Activated CD8-positive, alpha-beta memory T cell treated with anti-CD3 and anti-CD28 coated beads, Interleukin-2, amount 50 U/mL, for 48 hours (primary cell): ENCODE data around the gene SNRNP70.

Experiments
- DNase-seq: peaks from one replicate; pipeline ENCODE4 v3.0.0-alpha.2; 2020

The SNRNP70 gene

DNA sequence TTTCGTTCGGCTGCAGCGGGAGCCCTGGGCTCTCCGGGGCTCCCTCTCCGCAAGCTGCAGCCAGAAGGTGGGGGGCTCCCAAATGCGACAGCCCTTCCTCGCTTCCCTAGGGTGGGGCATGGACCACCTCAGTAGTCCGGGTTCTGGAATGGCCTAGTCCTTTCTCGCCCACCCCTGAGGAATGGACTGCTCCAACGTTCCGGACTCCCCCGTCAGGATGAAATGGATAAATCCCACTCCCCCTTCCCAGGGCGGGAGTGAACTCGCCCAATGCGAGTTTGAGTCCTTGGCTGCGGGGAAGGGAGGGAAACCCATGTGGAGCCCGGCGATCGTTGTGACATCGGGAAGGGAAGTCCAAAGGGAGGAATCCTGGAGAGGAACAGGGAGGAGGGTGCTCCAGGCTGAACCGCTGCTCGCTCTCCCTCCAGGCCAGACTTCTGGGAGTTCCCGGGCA, 64.4 kb downstream of the SNRNP70 start:
- DNase-seq, result no peak

DNA sequence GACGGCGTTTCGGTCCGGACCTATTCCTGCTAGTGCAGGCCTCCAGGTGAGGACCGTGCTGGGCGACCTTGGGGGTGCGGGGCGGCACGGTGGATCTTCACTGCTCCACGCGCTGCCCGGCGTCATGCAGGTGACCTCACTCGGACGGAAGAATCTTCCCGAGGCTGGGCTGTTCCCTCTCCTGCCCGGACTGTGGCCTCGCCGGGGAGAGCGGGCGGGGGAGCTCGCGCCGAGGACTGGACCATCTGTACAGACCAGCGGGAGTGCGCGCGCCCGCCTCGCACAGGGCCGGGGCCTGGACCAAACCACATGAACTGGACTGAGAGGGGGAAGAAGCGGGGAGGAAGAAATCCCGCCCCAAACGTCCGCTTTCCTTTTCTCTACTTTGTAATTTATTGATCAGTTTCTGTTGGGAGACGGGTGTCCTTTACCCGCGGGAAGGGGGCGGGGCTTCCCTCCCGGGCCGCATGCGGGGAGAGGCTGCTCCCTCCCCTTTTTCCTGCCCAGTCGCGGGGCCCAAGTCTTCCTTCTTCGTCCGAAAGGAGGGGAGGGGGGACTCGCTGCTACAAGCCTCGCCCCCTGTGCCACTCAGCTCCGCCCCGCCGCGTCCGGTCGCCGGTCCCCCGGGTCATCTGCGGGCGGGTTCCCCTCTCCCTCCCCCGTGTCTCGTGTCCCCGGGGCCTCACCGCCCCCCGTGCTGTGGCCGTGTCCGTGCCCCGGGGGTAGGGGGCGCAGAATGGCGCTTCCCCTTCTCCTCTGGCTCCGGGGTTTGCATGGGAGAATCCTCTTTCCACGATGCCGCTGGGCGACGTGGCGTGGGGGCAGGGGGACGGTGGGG, 65.1 kb downstream of the SNRNP70 start:
- DNase-seq, result peak; percentile 70

DNA sequence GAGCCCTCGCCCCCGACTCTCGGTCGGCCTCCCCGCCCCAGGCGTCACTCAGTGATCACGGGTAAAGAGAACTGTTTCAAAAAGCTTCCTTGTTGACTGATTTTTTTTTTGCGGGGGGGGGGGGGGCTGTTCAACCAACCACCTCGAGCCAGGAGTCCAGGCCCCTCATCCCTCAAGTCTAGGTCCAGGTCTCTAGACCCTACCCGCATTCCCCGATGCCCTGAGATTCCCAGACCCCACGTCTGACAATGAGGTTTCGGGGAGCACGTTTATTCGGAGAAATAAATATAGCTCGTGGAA, 65.6 kb downstream of the SNRNP70 start:
- no peak for DNase-seq

DNA sequence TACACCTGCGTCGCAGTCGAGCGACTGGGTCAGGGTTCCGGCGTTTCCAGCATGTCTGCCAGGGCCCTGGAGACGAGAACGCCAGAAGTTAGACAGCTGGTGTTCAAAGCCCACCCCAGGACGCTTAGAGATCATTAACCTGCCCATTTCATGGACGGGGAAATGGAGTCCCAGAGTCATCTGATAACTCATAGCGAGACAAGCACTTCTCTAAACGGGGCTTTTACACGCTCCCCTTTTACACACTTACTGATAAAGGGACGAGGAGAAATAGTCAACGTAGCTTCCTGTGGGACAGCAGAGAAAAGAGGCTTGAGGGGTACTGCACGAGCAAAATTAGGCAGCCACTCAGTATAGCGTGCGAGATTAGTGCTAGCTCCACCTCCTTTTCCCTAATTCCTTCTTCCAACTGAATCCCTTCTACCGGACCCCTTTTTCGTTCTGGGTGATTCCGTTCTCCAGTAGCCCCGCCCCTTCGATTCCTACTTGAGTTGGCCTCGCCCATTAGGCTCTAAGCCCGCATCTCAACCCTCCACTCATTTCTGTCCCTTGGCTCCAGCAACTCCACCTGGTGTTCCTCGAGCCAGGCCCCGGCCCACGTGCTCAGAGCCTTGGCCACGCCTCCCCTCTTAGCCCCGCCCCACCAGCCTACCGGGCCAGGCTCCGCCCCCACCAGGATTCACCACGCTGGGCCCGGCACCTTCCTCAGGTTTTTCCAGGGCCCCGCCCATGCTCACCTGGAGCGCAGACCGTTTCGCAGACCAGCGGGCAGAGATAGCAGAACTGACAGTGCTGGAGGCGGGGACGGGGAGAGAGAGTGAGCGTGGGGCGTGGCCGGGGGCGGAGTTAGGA, 66.2 kb downstream of the SNRNP70 start:
- DNase-seq, result peak; percentile 72

DNA sequence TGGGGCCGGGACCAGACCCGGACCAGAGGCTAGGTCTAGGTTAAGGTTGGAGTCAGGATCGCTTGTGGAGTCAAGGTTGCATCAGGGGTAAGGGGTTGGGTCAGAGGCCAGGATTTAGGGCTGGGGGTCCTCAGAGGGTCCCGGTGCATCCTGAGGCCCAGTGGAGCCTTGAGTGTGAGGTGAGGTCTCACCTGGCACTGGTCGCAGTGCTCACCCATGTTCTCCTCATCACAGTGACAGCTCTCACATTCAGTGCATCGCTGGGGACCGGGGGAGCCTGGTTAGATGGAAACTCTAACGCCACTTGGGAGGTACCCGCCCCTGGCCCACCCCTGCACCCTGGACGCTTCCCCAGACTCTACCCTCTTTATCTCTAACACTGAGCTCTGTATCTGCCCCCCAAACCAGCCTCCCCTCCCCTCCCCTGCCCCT, 66.9 kb downstream of the SNRNP70 start:
- DNase-seq, result no peak

DNA sequence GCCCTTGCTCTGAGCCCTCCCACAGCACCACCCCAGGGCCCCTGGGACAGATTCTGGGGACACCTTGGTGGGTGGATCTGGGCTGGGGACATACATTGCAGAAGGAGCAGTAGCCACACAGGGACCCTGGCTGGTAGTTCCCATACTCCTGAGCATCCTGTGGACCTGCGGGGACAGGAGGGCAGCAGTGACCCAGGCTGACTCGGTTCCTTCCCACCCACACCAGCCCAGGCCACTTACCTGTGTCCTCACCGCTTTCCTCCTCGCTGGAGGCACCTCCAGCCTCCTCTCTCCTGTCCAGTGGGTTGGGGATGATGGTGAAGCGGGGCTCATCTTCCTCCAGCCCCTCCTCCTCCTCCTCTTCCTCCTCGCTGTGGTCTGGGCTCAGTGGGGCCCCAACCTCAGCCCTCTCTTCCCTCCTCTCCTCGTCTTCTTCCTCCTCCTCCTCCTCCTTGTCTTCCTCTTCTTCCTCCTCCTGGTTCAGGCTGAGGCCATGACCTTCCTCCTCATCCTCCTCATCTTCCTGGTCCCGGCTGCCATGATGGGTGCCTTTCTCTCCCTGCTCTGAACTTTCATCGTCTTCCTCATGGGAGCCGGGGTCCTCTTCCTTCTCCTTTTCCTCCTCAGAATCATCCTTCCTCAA, 68.0 kb downstream of the SNRNP70 start:
- DNase-seq, result no peak

DNA sequence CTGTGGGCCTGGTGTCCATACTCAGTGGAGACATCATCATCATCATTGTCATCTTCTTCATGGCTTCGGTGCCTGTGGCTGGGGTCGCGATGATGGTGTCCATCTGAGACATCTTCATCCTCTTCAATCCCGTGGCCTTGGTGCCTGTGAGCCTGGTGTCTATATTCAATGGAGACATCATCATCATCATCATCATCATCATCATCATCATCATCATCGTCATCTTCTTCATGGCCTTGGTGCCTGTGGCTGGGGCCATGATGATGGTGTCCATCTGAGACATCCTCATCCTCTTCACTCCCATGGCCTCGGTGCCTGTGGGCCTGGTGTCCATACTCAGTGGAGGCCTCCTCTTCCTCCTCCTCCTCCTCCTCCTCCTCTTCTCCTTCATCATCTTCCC, 69.0 kb downstream of the SNRNP70 start:
- no peak for DNase-seq

DNA sequence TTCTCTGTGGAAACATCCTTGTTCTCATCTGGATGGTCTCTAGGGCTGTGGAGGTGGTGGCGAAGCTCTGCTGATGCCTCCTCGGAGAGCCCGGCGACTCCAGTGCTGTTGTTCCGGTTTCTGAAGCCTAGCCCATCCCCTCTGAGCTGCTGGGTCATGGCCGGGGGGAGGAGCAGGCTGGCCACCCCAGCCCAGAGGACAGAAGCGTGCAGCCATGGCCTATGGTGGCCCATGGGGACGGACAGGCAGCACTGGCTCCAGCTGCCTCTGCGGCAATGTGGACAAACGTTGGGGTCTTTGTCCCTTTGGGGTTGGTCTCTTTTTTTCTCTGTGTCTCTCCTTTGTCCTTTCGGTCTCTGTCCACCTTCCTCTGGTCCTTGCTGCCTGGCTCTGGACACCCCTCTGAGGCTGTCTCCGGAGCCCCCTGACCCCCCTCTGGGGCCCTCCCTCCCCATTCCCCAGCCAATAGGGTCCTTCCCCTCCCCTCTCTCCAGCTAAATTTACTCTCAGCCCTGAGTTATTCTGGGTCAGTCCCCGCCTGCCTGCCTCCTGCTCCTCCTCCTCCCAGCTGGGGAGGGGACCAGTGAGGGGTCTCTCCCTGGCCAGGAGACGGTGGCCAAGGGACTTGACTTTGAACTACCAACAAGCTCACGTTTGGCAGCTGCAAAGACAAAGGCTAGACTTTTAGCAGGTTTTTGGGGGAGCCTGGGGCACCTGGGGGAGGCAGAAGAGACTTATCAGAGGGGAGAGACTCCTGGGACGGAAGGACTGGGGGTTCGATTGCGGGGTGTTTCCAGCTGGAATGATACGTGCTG, 70.0 kb downstream of the SNRNP70 start, which contains the start of gene HRC:
Gene HRC (minus strand): TSS at position 392 of the 815 bp plus-strand sequence. CDS start 159 bp downstream, at position 233.
- no peak for DNase-seq

DNA sequence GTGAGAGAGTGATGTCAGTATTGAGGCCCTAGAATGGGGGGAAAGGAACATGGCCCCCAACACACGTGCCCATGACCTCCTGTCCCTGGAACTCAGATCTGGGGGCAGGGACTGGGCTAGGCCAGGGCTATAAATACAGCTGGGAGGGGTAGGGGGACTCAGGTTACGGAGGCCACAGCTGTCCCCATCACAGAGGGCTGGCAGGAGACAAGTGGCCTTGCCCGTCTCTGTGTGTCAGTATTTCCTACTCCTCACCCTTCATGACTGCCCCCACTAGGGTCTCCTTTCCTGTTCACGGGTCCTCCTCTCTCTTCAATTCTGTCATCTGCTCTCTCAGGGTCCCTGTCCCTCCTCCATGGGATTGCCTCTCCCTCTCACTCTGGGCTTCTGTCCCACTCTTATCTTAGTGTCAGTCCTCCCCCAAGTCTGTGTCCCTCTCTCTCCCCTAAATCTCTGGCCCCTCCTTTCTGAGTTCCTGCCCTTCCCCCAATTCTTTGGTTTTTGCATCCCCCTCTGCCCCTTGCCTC, 70.6 kb downstream of the SNRNP70 start:
- DNase-seq, result no peak

DNA sequence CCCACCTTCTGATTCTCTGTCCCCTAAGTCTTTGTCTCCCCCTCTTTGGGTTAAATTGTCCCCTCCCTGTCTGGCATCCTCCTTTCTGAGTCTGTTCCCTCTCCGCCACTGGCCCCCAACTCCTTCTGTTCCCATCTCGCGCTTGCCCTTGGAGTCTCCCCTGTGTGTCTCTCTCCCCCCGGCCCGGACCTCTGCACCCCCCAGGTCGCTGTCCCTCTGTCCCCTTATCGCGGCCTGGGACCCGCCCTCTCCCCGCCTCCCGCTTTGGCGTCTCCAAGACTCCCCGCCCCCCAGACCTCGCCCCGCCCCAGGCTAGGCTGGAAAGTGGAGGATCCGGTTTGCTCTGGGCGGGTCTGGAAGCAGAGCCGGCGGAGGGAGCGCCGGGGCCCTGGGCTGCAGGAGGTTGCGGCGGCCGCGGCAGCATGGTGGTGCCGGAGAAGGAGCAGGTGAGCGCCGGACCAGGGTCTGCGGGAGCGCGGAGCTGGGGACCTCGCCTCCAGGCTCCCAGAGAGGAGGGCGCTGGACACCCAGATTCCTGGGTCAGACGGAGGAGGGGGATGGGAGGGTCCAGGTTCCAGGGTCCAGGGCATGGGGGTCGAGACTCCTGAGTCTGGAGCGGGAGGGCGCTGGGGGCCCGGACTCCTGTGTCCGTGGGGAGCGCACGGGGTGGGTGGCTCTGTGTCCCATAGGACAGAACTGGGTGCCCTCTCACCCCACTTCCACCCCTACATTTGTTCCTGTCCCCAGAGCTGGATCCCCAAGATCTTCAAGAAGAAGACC, 72.4 kb downstream of the SNRNP70 start, which contains the start of gene TRPM4:
Gene TRPM4 (plus strand): TSS at position 348 of the 780 bp plus-strand sequence. CDS start 75 bp downstream, at position 423.
- DNase-seq, result peak; percentile 74
